Spleen (tissue), 7 donors: ENCODE results near the gene NKAIN4.

ENCODE experiments used
- POLR2A ChIP-seq, 3 donors: fragments of 450-650 bp; IDR thresholded peaks; one replicate each; pipeline ENCODE4 v1.5.1; 2017; ENCODE audit warnings: antibody characterized with exemption in 3 of 3, mild to moderate bottlenecking in 1 of 3
- TF ChIP-seq, protein P1 (sequence below), 11 experiments: fragments of 200-600 bp in 7 of 11; fragments of 450-650 bp in 4 of 11; sonication (generic) in 4 of 11; IDR thresholded peaks in 8 of 11; conservative IDR thresholded peaks in 3 of 11; 1 replicate in 7 of 11; 2 replicates in 4 of 11; pipeline versions ENCODE4 v1.4.0 to v1.8.0; 2016 to 2021; ENCODE audit warnings: antibody characterized with exemption in 11 of 11, inconsistent platforms in 4 of 11, mild to moderate bottlenecking in 1 of 11
- donor health status: DM: no; HTN: no; CAD: no; lungs with moderate emphysema.
- donor health status: DM: no; HTN: no; CAD: no.
- donor health status: DM: no; HTN: no; CAD: no.

DNA sequence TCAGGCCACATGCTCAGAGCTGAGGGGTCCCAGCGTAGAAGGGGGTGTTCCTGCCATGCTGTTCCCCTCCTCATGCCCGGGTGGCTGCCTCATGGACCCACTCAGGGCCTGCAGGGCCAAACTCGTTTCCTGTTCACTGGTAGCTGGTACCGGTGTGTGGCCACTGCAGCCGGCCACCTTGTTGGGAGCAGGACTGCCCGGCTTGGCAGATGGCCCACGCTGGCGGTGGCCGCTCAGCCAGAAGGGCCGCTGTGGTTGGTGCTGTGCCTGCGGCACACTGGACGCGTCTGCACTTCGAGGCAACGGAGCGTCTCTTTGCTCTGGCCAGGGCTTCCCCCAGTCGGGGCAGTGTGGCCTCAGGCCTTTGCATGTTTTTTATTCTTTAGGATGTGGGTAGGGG lies 28.7 kb upstream of the NKAIN4 start:
- TF ChIP-seq, protein P1, sequence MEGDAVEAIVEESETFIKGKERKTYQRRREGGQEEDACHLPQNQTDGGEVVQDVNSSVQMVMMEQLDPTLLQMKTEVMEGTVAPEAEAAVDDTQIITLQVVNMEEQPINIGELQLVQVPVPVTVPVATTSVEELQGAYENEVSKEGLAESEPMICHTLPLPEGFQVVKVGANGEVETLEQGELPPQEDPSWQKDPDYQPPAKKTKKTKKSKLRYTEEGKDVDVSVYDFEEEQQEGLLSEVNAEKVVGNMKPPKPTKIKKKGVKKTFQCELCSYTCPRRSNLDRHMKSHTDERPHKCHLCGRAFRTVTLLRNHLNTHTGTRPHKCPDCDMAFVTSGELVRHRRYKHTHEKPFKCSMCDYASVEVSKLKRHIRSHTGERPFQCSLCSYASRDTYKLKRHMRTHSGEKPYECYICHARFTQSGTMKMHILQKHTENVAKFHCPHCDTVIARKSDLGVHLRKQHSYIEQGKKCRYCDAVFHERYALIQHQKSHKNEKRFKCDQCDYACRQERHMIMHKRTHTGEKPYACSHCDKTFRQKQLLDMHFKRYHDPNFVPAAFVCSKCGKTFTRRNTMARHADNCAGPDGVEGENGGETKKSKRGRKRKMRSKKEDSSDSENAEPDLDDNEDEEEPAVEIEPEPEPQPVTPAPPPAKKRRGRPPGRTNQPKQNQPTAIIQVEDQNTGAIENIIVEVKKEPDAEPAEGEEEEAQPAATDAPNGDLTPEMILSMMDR (IDR thresholded peaks at IDR 0.05 in 8 of 11, conservative IDR thresholded peaks at IDR 0.05 in 3 of 11), result no peak
- no peak for TF ChIP-seq POLR2A (IDR thresholded peaks at IDR 0.05)
